Fibroblast of pulmonary artery (primary cell): ENCODE data around the gene ADAMTSL3.

Experiments used
- DNase-seq: peaks from one replicate; pipeline ENCODE4 v3.0.0-alpha.2; 2010; ENCODE audit warnings: low read depth
- H3K4me3 ChIP-seq: replicated peaks from 2 replicates; pipeline ENCODE4 v1.5.1; 2011; ENCODE audit warnings: low read depth, mild to moderate bottlenecking, control low read depth, low read length, moderate library complexity
- TF ChIP-seq, protein P1 (sequence below): IDR thresholded peaks from 2 replicates; pipeline ENCODE4 v1.5.1; 2011; ENCODE audit warnings: mild to moderate bottlenecking, control low read depth, low read length, inconsistent platforms; ENCODE audit errors: missing control alignments

ADAMTSL3 gene

DNA sequence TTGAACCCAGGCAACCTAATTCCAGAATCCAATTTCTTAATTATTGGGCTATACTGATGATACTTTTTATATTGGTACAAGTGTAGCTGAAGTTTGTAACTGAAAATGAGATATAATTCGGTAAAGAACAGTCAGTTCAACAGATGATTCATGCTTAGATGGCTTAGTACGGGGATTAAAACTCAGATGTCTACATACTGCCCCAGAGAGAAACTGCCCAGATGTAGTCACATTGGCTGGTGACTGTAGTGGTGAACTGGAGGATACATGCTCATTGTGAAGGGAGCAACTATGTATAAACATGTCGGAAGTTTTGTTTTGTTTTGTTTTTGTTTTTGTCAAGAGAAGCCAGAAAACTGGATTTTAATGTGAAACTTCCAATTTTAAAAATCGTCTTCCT, 179.6 kb downstream of the ADAMTSL3 start:
- no peak overlapping the region for H3K4me3 ChIP-seq
- no peak for DNase-seq
- TF ChIP-seq, protein P1, sequence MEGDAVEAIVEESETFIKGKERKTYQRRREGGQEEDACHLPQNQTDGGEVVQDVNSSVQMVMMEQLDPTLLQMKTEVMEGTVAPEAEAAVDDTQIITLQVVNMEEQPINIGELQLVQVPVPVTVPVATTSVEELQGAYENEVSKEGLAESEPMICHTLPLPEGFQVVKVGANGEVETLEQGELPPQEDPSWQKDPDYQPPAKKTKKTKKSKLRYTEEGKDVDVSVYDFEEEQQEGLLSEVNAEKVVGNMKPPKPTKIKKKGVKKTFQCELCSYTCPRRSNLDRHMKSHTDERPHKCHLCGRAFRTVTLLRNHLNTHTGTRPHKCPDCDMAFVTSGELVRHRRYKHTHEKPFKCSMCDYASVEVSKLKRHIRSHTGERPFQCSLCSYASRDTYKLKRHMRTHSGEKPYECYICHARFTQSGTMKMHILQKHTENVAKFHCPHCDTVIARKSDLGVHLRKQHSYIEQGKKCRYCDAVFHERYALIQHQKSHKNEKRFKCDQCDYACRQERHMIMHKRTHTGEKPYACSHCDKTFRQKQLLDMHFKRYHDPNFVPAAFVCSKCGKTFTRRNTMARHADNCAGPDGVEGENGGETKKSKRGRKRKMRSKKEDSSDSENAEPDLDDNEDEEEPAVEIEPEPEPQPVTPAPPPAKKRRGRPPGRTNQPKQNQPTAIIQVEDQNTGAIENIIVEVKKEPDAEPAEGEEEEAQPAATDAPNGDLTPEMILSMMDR = no peak

DNA sequence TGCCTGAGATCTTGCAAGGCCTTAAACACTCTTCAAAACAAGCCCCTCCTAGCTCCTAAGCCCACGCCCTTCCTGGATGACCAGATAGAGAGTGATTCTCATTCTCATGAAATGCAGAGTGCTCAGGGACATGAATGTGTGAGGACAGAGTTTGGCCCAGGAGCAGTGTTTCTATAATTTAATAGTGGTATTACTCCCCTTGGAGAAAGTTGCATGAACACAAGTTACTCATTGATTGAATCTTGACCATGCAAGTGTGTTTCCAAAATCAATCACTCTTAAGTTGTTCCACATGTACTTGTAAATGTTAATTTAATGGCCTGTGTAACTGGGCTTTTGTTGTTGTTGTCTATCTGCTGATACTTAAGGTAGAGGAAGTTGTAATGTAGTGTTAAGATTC, 181.6 kb downstream of the ADAMTSL3 start:
- no peak for DNase-seq
- TF ChIP-seq, protein P1 = no peak
- H3K4me3 ChIP-seq = no peak overlapping the region

DNA sequence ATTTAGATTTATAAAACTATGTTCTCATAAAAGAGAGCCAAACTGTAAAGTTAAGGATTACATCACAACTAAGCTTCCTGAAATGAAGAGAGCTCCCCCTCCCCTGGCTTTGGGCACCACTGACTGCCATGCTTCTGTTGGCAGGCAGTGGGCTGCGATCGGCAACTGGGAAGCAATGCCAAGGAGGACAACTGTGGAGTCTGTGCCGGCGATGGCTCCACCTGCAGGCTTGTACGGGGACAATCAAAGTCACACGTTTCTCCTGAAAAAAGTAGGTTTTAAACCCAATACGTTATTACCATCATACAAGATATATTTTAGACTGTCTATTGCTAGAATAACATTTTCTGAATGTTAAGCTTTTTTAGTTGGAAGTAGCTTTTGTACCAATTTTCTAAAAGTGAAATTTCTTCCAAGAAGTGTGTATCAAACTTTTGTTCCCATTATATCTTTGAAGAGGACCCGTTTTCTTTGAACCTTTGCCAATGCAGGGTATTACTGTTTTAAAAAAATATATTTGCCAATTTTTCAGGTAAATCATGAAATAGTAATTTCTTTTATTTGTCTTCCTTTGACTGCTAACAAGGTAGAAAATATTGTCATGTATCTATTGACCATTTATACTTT, 184.1 kb downstream of the ADAMTSL3 start:
- DNase-seq = peak; percentile 44
- no peak overlapping the region for H3K4me3 ChIP-seq
- TF ChIP-seq, protein P1 = peak; percentile 51

DNA sequence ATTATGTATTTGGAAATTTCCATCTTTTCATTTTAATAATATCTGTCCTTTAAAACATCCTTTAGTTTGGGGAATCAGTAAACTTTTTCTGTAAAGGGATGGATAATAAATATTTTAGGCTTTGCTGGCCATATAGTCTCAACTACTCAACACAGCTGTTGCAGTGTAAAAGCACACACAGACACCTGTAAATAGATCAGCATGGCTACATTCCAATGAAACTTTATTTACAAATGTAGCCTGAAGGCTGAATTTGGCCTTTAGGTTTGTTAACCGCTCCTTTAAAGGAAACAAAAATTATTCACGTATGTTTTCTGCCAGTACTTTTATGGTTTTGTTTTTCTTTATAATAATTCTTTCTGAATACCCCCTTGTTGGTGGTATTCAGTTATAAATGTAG, 184.8 kb downstream of the ADAMTSL3 start:
- no peak overlapping the region for H3K4me3 ChIP-seq
- TF ChIP-seq, protein P1 = no peak
- DNase-seq = no peak

DNA sequence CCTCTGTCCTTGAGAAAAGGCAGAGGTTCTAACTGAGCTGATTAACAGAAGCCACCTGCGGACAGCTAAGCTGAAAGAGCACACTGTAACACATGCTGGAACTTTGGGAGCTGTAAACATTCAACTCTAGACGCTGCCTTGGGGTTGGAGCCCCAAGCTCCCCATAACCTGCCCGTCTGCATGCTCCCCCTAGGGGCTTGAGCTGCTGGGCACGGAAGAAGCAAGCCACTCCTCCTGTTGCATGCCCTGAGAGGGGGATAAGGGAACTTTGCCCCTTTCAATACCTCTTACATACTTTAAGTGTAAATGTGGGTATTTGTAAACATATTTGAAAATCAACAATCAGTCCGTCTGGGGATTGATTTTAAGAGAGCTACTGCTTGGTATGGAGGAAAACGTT, 188.4 kb downstream of the ADAMTSL3 start:
- TF ChIP-seq, protein P1 = no peak
- no peak overlapping the region for H3K4me3 ChIP-seq
- no peak for DNase-seq

DNA sequence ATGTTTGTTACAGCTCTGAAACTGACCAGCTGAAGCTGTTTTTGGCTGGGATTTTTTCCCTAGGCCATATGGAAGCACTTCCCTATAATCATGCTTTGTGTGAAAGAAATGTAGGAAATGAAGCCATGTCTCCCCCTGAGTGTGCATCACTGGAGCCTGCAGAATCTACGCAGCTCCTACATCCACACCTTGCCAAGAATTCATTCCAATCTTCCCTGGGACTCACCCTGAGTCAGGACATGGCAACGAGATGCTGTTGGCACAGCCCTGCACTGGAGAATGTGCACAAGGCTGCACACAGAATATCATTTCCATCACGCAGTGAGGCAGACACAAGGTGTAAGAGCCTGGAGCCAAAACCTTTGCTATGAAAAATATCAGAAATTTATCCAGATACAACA, 189.5 kb downstream of the ADAMTSL3 start:
- TF ChIP-seq, protein P1 = no peak
- DNase-seq = peak; percentile 92
- H3K4me3 ChIP-seq = no peak overlapping the region

DNA sequence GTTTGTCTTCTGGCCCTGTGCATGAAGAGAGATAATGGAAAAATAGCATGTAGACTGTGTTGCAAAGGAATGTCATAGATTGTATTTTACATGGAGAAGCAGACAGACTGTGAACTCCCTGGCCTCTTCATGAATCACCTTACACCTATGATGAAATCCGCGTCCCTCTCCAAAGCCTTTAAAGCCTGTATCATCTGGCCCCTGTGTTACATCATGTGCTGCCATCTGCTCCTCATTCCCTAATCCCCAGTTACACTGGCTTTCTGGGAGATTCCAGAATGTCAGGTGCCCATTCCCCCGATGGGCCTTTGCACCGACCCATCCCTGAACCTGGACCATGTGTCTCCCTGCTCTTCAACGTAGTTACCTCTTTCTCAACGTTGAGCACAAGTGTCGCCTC, 190.8 kb downstream of the ADAMTSL3 start:
- TF ChIP-seq, protein P1 = no peak
- no peak overlapping the region for H3K4me3 ChIP-seq
- no peak for DNase-seq
